ENCODE measurements around the gene AKAP13.
"Not testable (repeated sequence)": the region's sequence is repeated elsewhere in the genome, so short reads cannot be mapped to it uniquely, and the experiment has no call there.

AKAP13 gene

GRCh38 chr15:85380217-85380811 lies at the start of gene AKAP13:
Gene AKAP13 (plus strand): TSS chr15:85380603. CDS start chr15:85485721, 105,118 bp downstream.
- peak; percentile 11 to 97 (median 87) for DNase-seq

GRCh38 chr15:85330901-85331588 lies 49.4 kb upstream of the AKAP13 start:
- peak in 37 of 51 donors; percentile 4 to 73 (median 39) for DNase-seq

- no peak for DNase-seq
These were observed 48.6 kb upstream of the AKAP13 start for GRCh38 chr15:85331655-85332285.

- DNase-seq, result no peak
These were observed 47.1 kb upstream of the AKAP13 start for GRCh38 chr15:85333132-85333831.

- DNase-seq, result no peak
These were observed 46.2 kb upstream of the AKAP13 start for GRCh38 chr15:85334241-85334640.

- no peak for DNase-seq
These were observed 45.0 kb upstream of the AKAP13 start for GRCh38 chr15:85335193-85335942.

GRCh38 chr15:85336880-85337279 lies 43.5 kb upstream of the AKAP13 start:
- DNase-seq, result no peak

GRCh38 chr15:85337425-85338074 lies 42.9 kb upstream of the AKAP13 start:
- DNase-seq, result peak in 1 of 51 donors; percentile 1

- DNase-seq, result no peak
These were observed 40.1 kb upstream of the AKAP13 start for GRCh38 chr15:85340321-85340665.

GRCh38 chr15:85340852-85341251 lies 39.6 kb upstream of the AKAP13 start:
- no peak for DNase-seq

GRCh38 chr15:85342163-85342562 lies 38.2 kb upstream of the AKAP13 start:
- not testable (repeated sequence) for DNase-seq

- not testable (repeated sequence) for DNase-seq
These were observed 37.0 kb upstream of the AKAP13 start for GRCh38 chr15:85343443-85343842.

- DNase-seq, result not testable (repeated sequence)
These were observed 36.2 kb upstream of the AKAP13 start for GRCh38 chr15:85344241-85344640.

- DNase-seq, result not testable (repeated sequence)
These were observed 35.7 kb upstream of the AKAP13 start for GRCh38 chr15:85344653-85345114.

- not testable (repeated sequence) for DNase-seq
These were observed 35.0 kb upstream of the AKAP13 start for GRCh38 chr15:85345196-85345918.

- DNase-seq, result not testable (repeated sequence)
These were observed 33.8 kb upstream of the AKAP13 start for GRCh38 chr15:85346462-85347084.

GRCh38 chr15:85347264-85348047 lies 32.9 kb upstream of the AKAP13 start:
- DNase-seq, result not testable (repeated sequence)

GRCh38 chr15:85348048-85348766 lies 32.2 kb upstream of the AKAP13 start:
- not testable (repeated sequence) for DNase-seq
